ENCODE results near the gene TMEM185B.

The TMEM185B gene

GRCh38 chr2:120269076-120269744 is 46.0 kb upstream of the TMEM185B start:
- Histone ChIP-seq H3K27ac (replicated peaks) (no peak overlapping the region), H3K4me3 (replicated peaks; ENCODE audit: insufficient read depth, low read length) (no peak overlapping the region), H3K27me3 (ENCODE audit: insufficient read depth, poor library complexity, severe bottlenecking) (no peaks in the 10 kb centered on the region)
- peak in 1 of 2 experiments; percentile 22 for DNase-seq (ENCODE audit: low read depth in 1 of 2, low spot score in 1 of 2)
- TF ChIP-seq SPI1 (IDR thresholded peaks at IDR 0.05; ENCODE audit: borderline replicate concordance, low read depth) (no peak), CTCF (IDR thresholded peaks at IDR 0.05; ENCODE audit: insufficient read depth, low read length) (no peak), GABPA (IDR thresholded peaks at IDR 0.05; ENCODE audit: low read depth) (no peak), POLR2AphosphoS5 (IDR thresholded peaks at IDR 0.05; ENCODE audit: low read depth) (no peak)
- TF ChIP-seq, protein P1, sequence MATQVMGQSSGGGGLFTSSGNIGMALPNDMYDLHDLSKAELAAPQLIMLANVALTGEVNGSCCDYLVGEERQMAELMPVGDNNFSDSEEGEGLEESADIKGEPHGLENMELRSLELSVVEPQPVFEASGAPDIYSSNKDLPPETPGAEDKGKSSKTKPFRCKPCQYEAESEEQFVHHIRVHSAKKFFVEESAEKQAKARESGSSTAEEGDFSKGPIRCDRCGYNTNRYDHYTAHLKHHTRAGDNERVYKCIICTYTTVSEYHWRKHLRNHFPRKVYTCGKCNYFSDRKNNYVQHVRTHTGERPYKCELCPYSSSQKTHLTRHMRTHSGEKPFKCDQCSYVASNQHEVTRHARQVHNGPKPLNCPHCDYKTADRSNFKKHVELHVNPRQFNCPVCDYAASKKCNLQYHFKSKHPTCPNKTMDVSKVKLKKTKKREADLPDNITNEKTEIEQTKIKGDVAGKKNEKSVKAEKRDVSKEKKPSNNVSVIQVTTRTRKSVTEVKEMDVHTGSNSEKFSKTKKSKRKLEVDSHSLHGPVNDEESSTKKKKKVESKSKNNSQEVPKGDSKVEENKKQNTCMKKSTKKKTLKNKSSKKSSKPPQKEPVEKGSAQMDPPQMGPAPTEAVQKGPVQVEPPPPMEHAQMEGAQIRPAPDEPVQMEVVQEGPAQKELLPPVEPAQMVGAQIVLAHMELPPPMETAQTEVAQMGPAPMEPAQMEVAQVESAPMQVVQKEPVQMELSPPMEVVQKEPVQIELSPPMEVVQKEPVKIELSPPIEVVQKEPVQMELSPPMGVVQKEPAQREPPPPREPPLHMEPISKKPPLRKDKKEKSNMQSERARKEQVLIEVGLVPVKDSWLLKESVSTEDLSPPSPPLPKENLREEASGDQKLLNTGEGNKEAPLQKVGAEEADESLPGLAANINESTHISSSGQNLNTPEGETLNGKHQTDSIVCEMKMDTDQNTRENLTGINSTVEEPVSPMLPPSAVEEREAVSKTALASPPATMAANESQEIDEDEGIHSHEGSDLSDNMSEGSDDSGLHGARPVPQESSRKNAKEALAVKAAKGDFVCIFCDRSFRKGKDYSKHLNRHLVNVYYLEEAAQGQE (IDR thresholded peaks at IDR 0.05; ENCODE audit: insufficient replicate concordance, low read depth) = no peak

DNA sequence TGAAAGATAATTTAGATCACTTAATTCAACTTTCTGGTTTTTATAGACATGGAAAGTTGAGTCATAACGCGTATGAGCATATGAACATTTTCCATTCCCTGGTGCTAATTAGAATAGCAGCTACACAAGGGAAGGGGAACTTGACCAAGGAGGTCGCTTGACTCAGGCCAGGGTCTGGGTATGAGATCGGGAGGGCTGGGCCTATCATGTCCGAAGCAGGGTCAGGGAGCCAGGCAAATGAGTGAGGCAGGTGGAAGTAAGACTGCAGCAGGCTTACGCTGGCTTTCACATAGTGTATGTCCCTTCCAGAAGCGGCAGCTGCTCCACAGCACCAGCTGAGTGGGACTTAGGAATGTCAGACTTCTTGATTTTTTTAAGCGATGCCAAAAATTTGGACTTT is 44.1 kb upstream of the TMEM185B start:
- DNase-seq (ENCODE audit: low read depth in 1 of 2, low spot score in 1 of 2) = no peak
- no peak overlapping the region for H3K27ac ChIP-seq (replicated peaks)
- H3K27me3 ChIP-seq (ENCODE audit: insufficient read depth, poor library complexity, severe bottlenecking) = no peaks in the 10 kb centered on the region
- H3K4me3 ChIP-seq (replicated peaks; ENCODE audit: insufficient read depth, low read length) = no peak overlapping the region
- TF ChIP-seq SPI1 (IDR thresholded peaks at IDR 0.05; ENCODE audit: borderline replicate concordance, low read depth) (no peak), POLR2AphosphoS5 (IDR thresholded peaks at IDR 0.05; ENCODE audit: low read depth) (no peak), CTCF (IDR thresholded peaks at IDR 0.05; ENCODE audit: insufficient read depth, low read length) (no peak)

- Histone ChIP-seq H3K27me3 (ENCODE audit: insufficient read depth, poor library complexity, severe bottlenecking) (no peaks in the 10 kb centered on the region), H3K27ac (replicated peaks) (peak overlapping the region; percentile 36), H3K4me3 (replicated peaks; ENCODE audit: insufficient read depth, low read length) (no peak overlapping the region)
- peak in 1 of 2 experiments; percentile 65 for DNase-seq (ENCODE audit: low read depth in 1 of 2, low spot score in 1 of 2)
- TF ChIP-seq GABPA (IDR thresholded peaks at IDR 0.05; ENCODE audit: low read depth) (no peak), CTCF (IDR thresholded peaks at IDR 0.05; ENCODE audit: insufficient read depth, low read length) (no peak), POLR2AphosphoS5 (IDR thresholded peaks at IDR 0.05; ENCODE audit: low read depth) (no peak), SPI1 (IDR thresholded peaks at IDR 0.05; ENCODE audit: borderline replicate concordance, low read depth) (no peak)
- TF ChIP-seq, protein P1 (IDR thresholded peaks at IDR 0.05; ENCODE audit: insufficient replicate concordance, low read depth) = no peak
These were observed 41.8 kb upstream of the TMEM185B start for GRCh38 chr2:120265006-120265405.

Data from HL-60 (cell line).